GM18526 (cell line): ENCODE measurements around the gene FLT3.

ENCODE experiments used
- POLR2A ChIP-seq: IDR thresholded peaks from 3 replicates; pipeline ENCODE4 v1.6.1; 2011; ENCODE audit not compliant: insufficient read length; ENCODE audit errors: extremely low read depth

The FLT3 gene

GRCh38 chr13:28056426-28056825 lies 44.0 kb downstream of the FLT3 start:
- TF ChIP-seq POLR2A: no peak

GRCh38 chr13:28055357-28055756 lies 45.0 kb downstream of the FLT3 start:
- no peak for TF ChIP-seq POLR2A

GRCh38 chr13:28052945-28053344 lies 47.4 kb downstream of the FLT3 start:
- no peak for TF ChIP-seq POLR2A

GRCh38 chr13:28049880-28050875 lies 50.2 kb downstream of the FLT3 start:
- TF ChIP-seq POLR2A: no peak

GRCh38 chr13:28049215-28049614 lies 51.2 kb downstream of the FLT3 start:
- no peak for TF ChIP-seq POLR2A

GRCh38 chr13:28048768-28049167 lies 51.6 kb downstream of the FLT3 start:
- TF ChIP-seq POLR2A: no peak

- TF ChIP-seq POLR2A: no peak
These were observed 52.5 kb downstream of the FLT3 start for GRCh38 chr13:28047757-28048388.

GRCh38 chr13:28046981-28047380 lies 53.4 kb downstream of the FLT3 start:
- no peak for TF ChIP-seq POLR2A

- no peak for TF ChIP-seq POLR2A
These were observed 54.5 kb downstream of the FLT3 start for GRCh38 chr13:28045861-28046260.

GRCh38 chr13:28044608-28045007 lies 55.8 kb downstream of the FLT3 start:
- TF ChIP-seq POLR2A: no peak

GRCh38 chr13:28043224-28043623 lies 57.2 kb downstream of the FLT3 start:
- no peak for TF ChIP-seq POLR2A

- TF ChIP-seq POLR2A: no peak
These were observed 58.9 kb downstream of the FLT3 start for GRCh38 chr13:28041501-28041900.

- TF ChIP-seq POLR2A: no peak
These were observed 59.3 kb downstream of the FLT3 start for GRCh38 chr13:28041031-28041461.

- TF ChIP-seq POLR2A: no peak
These were observed 63.0 kb downstream of the FLT3 start for GRCh38 chr13:28037399-28037798.

- no peak for TF ChIP-seq POLR2A
These were observed 65.1 kb downstream of the FLT3 start for GRCh38 chr13:28035146-28035782.
